GM12878 (cell line): ENCODE results near the gene TMEM201.

Experiments
- CTCF ChIP-seq, 3 experiments: IDR thresholded peaks in 2 of 3; conservative IDR thresholded peaks in 1 of 3; 2 replicates each; pipeline ENCODE4 v1.5.1; 2011; ENCODE audit warnings: low read depth in 3 of 3, low read length in 3 of 3, mild to moderate bottlenecking in 3 of 3, control low read depth in 2 of 3, moderate library complexity in 2 of 3, inconsistent platforms in 1 of 3, mixed read lengths in 1 of 3; ENCODE audit not compliant: control insufficient read depth in 2 of 3, insufficient read depth in 1 of 3; ENCODE audit errors: extremely low read depth in 1 of 3
- POLR2AphosphoS5 ChIP-seq: IDR thresholded peaks from 2 replicates; pipeline ENCODE4 v1.6.1; 2011; ENCODE audit warnings: mild to moderate bottlenecking, low read length, inconsistent platforms
- ZBTB33 ChIP-seq: fragments of 450-650 bp; IDR thresholded peaks from 2 replicates; pipeline ENCODE4 v1.6.1; 2017; ENCODE audit warnings: mild to moderate bottlenecking

- TF ChIP-seq ZBTB33, result no peak
- no peak for TF ChIP-seq POLR2AphosphoS5
- no peak for TF ChIP-seq CTCF (IDR thresholded peaks at IDR 0.05 in 2 of 3, conservative IDR thresholded peaks at IDR 0.05 in 1 of 3; ENCODE audit: control insufficient read depth in 2 of 3, extremely low read depth in 1 of 3, insufficient read depth in 1 of 3, low read depth in 3 of 3, low read length in 3 of 3)
Observed at GRCh38 chr1:9589719-9590157, 1.0 kb downstream of the TMEM201 start.
